Stimulated activated CD8-positive, alpha-beta memory T cell treated with anti-CD3 and anti-CD28 coated beads, Interleukin-7, amount 100 ng/mL, for 24 hours (primary cell): ENCODE results near the gene OR2L3.
"Not testable (repeated sequence)": the region's sequence is repeated elsewhere in the genome, so short reads cannot be mapped to it uniquely, and the experiment has no call there.

Experiments
- DNase-seq: peaks from one replicate; pipeline ENCODE4 v3.0.0-alpha.2; 2020; ENCODE audit warnings: low read depth

Gene OR2L3

GRCh38 chr1:248046536-248046935, at the start of gene OR2L3:
Gene OR2L3 (plus strand): TSS chr1:248046836. CDS start chr1:248060682, 13,846 bp downstream.
- DNase-seq = no peak

GRCh38 chr1:247998811-247999210, 47.8 kb upstream of the OR2L3 start:
- DNase-seq = no peak

GRCh38 chr1:248000169-248000568, 46.5 kb upstream of the OR2L3 start:
- no peak for DNase-seq

- DNase-seq = no peak
Observed at GRCh38 chr1:248007778-248008177, 38.9 kb upstream of the OR2L3 start.

GRCh38 chr1:248009681-248010080, 37.0 kb upstream of the OR2L3 start:
- no peak for DNase-seq

- no peak for DNase-seq
Observed at GRCh38 chr1:248013229-248013710, 33.4 kb upstream of the OR2L3 start, which contains the start of gene OR2L5. Gene OR2L5 (plus strand): TSS chr1:248013660. CDS start chr1:248021948, 8,288 bp downstream.

GRCh38 chr1:248015803-248016202, 30.8 kb upstream of the OR2L3 start:
- DNase-seq = no peak

GRCh38 chr1:248029770-248030169, 16.9 kb upstream of the OR2L3 start, which contains the start of gene OR2L2:
Gene OR2L2 (plus strand): TSS chr1:248030070. CDS start chr1:248038268, 8,198 bp downstream.
- DNase-seq = no peak

- no peak for DNase-seq
Observed at GRCh38 chr1:248045209-248045608, 1.4 kb upstream of the OR2L3 start.

GRCh38 chr1:248047008-248047407, 372 bp downstream of the OR2L3 start:
- DNase-seq = no peak

GRCh38 chr1:248054671-248055070, 8.0 kb downstream of the OR2L3 start:
- no peak for DNase-seq

GRCh38 chr1:248055261-248055660, 8.6 kb downstream of the OR2L3 start:
- DNase-seq = no peak

GRCh38 chr1:248065071-248065470, 18.4 kb downstream of the OR2L3 start:
- no peak for DNase-seq

GRCh38 chr1:248065604-248066003, 19.0 kb downstream of the OR2L3 start:
- DNase-seq = no peak

- not testable (repeated sequence) for DNase-seq
Observed at GRCh38 chr1:248083864-248084263, 37.2 kb downstream of the OR2L3 start.

GRCh38 chr1:248094884-248095283, 48.2 kb downstream of the OR2L3 start, which contains the start of gene OR2L13:
Gene OR2L13 (plus strand): TSS chr1:248095184. CDS start chr1:248099376, 4,192 bp downstream.
- no peak for DNase-seq

GRCh38 chr1:248098529-248098928, 51.9 kb downstream of the OR2L3 start:
- DNase-seq = no peak

- DNase-seq = no peak
Observed at GRCh38 chr1:248102847-248103246, 56.2 kb downstream of the OR2L3 start.

GRCh38 chr1:248111157-248111556, 64.5 kb downstream of the OR2L3 start:
- DNase-seq = no peak
